Activated naive CD4-positive, alpha-beta T cell treated with anti-CD3 and anti-CD28 coated beads, Interleukin-2, amount 10 ng/mL, durations not matched to agents 7 days and 5 days (primary cell): ENCODE results near the gene SUCLG1.
A peak's percentile ranks its signal among the peaks of the same experiment; 100 is the strongest.

ENCODE experiments used
- CTCF ChIA-PET: fragments of 350-600 bp; sonication (Branson Sonifier 250); formaldehyde crosslinking; loops from one replicate; lab custom pipeline; 2021; ENCODE audit warnings: antibody characterized with exemption; lab: Charles Lee
- DNase-seq: peaks from one replicate; pipeline ENCODE4 v3.0.0-alpha.2; 2020
- H3K27ac Mint-ChIP-seq: one replicate; pipeline ENCODE4 v1.8.0; 2021; ENCODE audit warnings: mild to moderate bottlenecking, moderate library complexity, mixed read lengths
- H3K27me3 Mint-ChIP-seq: one replicate; pipeline ENCODE4 v1.8.0; 2021; ENCODE audit warnings: mild to moderate bottlenecking, mixed read lengths
- H3K36me3 Mint-ChIP-seq: one replicate; pipeline ENCODE4 v1.8.0; 2021; ENCODE audit warnings: mixed read lengths
- H3K4me1 Mint-ChIP-seq: one replicate; pipeline ENCODE4 v1.8.0; 2021; ENCODE audit warnings: mixed read lengths
- H3K4me3 Mint-ChIP-seq: one replicate; pipeline ENCODE4 v1.8.0; 2021; ENCODE audit warnings: mild to moderate bottlenecking, moderate library complexity, mixed read lengths
- H3K9me3 Mint-ChIP-seq: one replicate; pipeline ENCODE4 v1.8.0; 2021; ENCODE audit warnings: mixed read lengths

The SUCLG1 gene

DNA sequence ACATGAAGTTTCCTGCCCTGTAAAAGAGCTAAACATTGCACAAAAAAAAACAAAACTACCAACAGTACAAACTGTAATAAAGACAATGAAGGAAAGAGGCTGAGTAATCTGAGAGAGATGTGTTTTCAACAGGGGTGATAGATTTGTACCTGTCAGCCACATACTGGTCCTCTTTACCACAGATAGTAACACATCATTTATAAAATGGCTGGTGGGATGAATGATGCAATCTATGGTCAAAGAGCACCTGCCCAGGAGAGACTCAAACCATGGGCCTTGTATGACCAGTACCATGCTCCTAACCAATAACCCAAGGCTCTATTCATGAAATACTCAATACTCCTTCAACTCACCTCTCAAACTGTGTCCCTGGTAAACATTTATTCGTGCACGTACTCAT lies 4.5 kb downstream of the SUCLG1 start:
- Mint-ChIP-seq H3K4me3 (no peak overlapping the region), H3K36me3 (peaks cover 10% of the 10 kb centered on the region), H3K27ac (no peak overlapping the region), H3K9me3 (no peaks in the 10 kb centered on the region), H3K27me3 (peaks cover 4% of the 10 kb centered on the region), H3K4me1 (peaks cover 44% of the 10 kb centered on the region)
- DNase-seq, result no peak
- CTCF ChIA-PET, result no interaction called here

DNA sequence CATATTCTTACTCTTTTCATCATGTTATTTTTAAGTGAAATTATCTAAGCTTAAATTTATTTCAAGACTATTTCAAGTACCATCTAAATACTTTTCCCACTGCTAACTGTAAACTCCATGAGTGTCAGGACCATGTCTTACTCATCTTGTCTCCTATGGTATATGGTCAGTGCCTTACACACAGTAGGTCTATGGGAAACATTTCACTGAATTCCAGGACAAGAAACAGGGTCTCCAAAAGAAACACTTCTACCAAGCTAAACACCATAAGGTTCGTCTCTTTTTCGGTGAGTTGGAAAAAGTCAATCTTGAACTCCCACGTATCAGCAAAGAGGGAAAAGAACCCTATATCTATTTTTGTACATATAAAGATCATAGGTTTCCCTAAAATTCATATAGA lies 6.5 kb downstream of the SUCLG1 start:
- H3K27ac Mint-ChIP-seq, result no peak overlapping the region
- no peaks in the 10 kb centered on the region for H3K27me3 Mint-ChIP-seq
- DNase-seq, result no peak
- no peaks in the 10 kb centered on the region for H3K9me3 Mint-ChIP-seq
- CTCF ChIA-PET, result no interaction called here
- no peak overlapping the region for H3K4me3 Mint-ChIP-seq
- peaks cover 13% of the 10 kb centered on the region for H3K36me3 Mint-ChIP-seq
- H3K4me1 Mint-ChIP-seq, result peaks cover 32% of the 10 kb centered on the region

GRCh38 chr2:84451579-84451978 lies 7.5 kb downstream of the SUCLG1 start:
- Mint-ChIP-seq H3K4me3 (no peak overlapping the region), H3K27me3 (no peaks in the 10 kb centered on the region), H3K4me1 (peaks cover 25% of the 10 kb centered on the region), H3K27ac (no peak overlapping the region), H3K9me3 (no peaks in the 10 kb centered on the region), H3K36me3 (peaks cover 17% of the 10 kb centered on the region)
- DNase-seq, result no peak
- CTCF ChIA-PET, result no interaction called here

DNA sequence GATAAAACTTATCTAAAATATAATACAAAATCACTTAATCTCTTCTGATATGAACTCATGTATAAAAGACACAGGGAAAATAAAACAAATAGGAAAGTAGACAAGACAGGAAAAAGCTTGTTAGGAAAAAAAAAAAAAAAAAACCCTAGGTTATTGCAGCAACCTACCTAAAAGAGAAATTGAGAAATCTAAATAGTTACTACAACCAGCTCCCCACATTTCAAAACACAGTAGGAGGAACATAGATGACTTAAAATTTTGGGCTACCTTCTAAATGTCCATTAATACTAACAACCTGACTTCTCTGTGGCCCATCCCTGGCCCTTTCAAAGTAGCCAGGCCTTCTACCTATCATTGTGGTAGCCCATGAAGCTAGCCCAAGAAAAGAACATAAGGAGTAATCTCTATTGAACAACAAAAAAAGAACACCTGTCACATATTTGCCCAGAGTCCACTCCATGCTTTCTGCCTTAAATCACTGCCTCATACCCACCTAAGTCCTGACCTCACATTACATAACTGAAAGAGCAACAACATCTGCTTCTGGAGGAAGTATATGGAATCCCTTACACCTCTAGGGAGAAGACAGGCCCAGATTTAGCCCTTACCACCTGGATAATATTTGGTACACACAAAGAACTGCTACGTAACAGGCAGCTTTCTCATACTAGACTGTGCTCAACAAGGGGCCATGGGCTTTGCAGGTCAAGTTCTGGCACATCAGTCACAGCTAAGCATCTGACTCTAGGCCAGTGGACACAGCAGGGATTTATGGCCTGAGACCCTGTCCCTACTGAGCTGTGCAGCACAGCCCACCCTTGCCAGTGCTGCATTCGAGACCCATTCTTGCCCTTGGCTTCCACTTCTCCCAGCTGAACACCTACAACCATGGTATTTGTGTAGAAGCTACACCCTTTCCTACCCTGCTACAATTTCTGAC lies 8.5 kb downstream of the SUCLG1 start:
- Mint-ChIP-seq H3K4me1 (peaks cover 20% of the 10 kb centered on the region), H3K4me3 (no peak overlapping the region), H3K27me3 (no peaks in the 10 kb centered on the region), H3K9me3 (no peaks in the 10 kb centered on the region), H3K27ac (no peak overlapping the region), H3K36me3 (peaks cover 22% of the 10 kb centered on the region)
- DNase-seq, result no peak
- CTCF ChIA-PET, result no interaction called here

GRCh38 chr2:84449711-84450110 lies 9.4 kb downstream of the SUCLG1 start:
- H3K36me3 Mint-ChIP-seq, result peaks cover 29% of the 10 kb centered on the region
- H3K9me3 Mint-ChIP-seq, result no peaks in the 10 kb centered on the region
- peaks cover 18% of the 10 kb centered on the region for H3K4me1 Mint-ChIP-seq

GRCh38 chr2:84449055-84449454 lies 10.0 kb downstream of the SUCLG1 start:
- no peak overlapping the region for H3K27ac Mint-ChIP-seq
- H3K9me3 Mint-ChIP-seq, result no peaks in the 10 kb centered on the region
- peaks cover 15% of the 10 kb centered on the region for H3K4me1 Mint-ChIP-seq
- H3K36me3 Mint-ChIP-seq, result peaks cover 26% of the 10 kb centered on the region
- CTCF ChIA-PET, result no interaction called here
- no peak for DNase-seq
- no peak overlapping the region for H3K4me3 Mint-ChIP-seq
- no peaks in the 10 kb centered on the region for H3K27me3 Mint-ChIP-seq

More at GRCh38 chr2:84449711-84450110, 9.4 kb downstream of the SUCLG1 start:
- no peak for DNase-seq
- H3K4me3 Mint-ChIP-seq, result no peak overlapping the region
- no peak overlapping the region for H3K27ac Mint-ChIP-seq
- no peaks in the 10 kb centered on the region for H3K27me3 Mint-ChIP-seq
- CTCF ChIA-PET, result no interaction called here

DNA sequence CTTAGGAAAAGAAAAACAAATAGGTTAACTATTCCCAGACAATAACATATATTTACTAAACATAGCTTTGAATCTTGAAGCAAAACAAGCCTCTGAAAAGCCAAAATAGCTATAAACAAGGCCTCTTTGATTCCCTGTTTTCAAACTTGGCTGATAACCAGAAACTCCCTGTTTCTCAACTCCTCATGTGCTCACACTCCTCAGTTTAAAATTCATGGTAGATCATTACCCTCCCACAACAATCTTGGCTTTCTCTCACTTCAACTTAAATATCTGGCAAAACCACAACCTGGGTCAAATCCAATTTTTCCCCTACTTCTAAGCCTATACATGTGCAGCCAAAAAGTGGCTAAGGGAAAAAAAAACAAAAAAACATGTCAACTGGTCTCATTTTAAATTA lies 15.6 kb downstream of the SUCLG1 start:
- DNase-seq, result no peak
- CTCF ChIA-PET, result no interaction called here
- Mint-ChIP-seq H3K27me3 (no peaks in the 10 kb centered on the region), H3K27ac (peak overlapping the region; percentile 33), H3K9me3 (no peaks in the 10 kb centered on the region), H3K4me1 (peaks cover 14% of the 10 kb centered on the region), H3K36me3 (peaks cover 63% of the 10 kb centered on the region), H3K4me3 (no peak overlapping the region)

GRCh38 chr2:84442888-84443287 lies 16.2 kb downstream of the SUCLG1 start:
- H3K27ac Mint-ChIP-seq, result peak overlapping the region; percentile 33
- H3K27me3 Mint-ChIP-seq, result no peaks in the 10 kb centered on the region
- H3K4me3 Mint-ChIP-seq, result no peak overlapping the region
- peaks cover 68% of the 10 kb centered on the region for H3K36me3 Mint-ChIP-seq
- no peak for DNase-seq
- H3K9me3 Mint-ChIP-seq, result no peaks in the 10 kb centered on the region
- peaks cover 15% of the 10 kb centered on the region for H3K4me1 Mint-ChIP-seq
- CTCF ChIA-PET, result no interaction called here

- no peaks in the 10 kb centered on the region for H3K9me3 Mint-ChIP-seq
- H3K36me3 Mint-ChIP-seq, result peaks cover 66% of the 10 kb centered on the region
- DNase-seq, result no peak
- no peak overlapping the region for H3K4me3 Mint-ChIP-seq
- H3K4me1 Mint-ChIP-seq, result peaks cover 12% of the 10 kb centered on the region
- no peaks in the 10 kb centered on the region for H3K27me3 Mint-ChIP-seq
- CTCF ChIA-PET, result no interaction called here
- no peak overlapping the region for H3K27ac Mint-ChIP-seq
These were observed 17.6 kb downstream of the SUCLG1 start for GRCh38 chr2:84441505-84441904.

GRCh38 chr2:84441036-84441435 lies 18.0 kb downstream of the SUCLG1 start:
- H3K27me3 Mint-ChIP-seq, result no peaks in the 10 kb centered on the region
- no peak for DNase-seq
- CTCF ChIA-PET, result no interaction called here
- H3K4me3 Mint-ChIP-seq, result no peak overlapping the region
- H3K27ac Mint-ChIP-seq, result no peak overlapping the region
- no peaks in the 10 kb centered on the region for H3K9me3 Mint-ChIP-seq
- peaks cover 63% of the 10 kb centered on the region for H3K36me3 Mint-ChIP-seq
- peaks cover 12% of the 10 kb centered on the region for H3K4me1 Mint-ChIP-seq

DNA sequence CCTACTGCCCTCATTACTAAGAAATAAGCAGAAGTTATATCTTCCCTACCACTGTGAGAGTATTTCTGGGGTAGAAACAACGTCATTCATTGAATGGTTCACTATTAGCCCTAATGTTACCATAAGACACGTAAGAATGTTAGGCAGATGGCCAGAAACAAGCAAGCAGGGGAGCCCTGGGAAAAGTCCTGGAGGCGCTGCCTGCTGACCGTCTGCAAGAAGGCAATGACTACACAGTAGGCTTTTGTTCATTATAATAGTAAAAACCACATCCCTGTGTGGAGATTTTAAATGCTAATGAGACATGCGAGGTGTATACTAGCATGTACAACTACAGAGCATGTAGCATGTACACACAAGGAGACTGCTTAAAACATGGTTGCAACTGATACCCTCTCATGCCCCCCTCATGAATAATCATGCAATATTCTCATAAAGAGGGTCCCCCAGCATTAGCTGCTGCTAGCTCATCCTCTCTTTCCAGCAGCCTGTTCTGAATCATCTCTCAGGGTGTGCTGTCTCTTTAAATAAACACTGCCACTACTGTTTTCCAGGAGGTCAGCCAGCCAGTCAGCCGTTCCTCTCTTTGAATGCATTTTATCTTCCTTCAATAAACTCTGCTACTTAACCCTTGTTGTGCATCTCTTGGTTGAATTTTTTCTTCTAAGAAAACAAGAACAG lies 23.6 kb downstream of the SUCLG1 start:
- DNase-seq, result no peak
- Mint-ChIP-seq H3K4me3 (no peak overlapping the region), H3K27ac (no peak overlapping the region), H3K36me3 (peaks cover 46% of the 10 kb centered on the region), H3K4me1 (peaks cover 5% of the 10 kb centered on the region), H3K9me3 (no peaks in the 10 kb centered on the region), H3K27me3 (no peaks in the 10 kb centered on the region)
- CTCF ChIA-PET, result no interaction called here

DNA sequence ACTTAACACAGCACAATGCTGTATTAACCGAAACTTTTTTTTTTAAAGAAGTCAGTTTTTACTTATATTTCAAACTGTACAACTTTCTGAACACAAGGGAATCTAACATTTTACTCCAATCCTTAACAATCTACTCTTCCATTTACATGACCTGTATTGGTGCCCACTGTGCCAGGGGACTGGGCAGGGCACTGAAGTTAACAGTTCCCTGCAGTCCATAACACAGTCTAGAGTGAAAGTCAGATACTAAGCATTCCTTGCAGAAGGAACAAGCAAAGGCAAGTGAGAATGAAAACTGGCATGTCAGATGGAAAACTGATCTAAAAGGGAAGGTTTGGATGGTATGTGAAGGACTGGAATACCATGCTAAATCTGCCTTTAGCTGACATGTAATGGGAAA lies 29.8 kb downstream of the SUCLG1 start:
- Mint-ChIP-seq H3K27ac (no peak overlapping the region), H3K4me3 (no peak overlapping the region), H3K36me3 (peaks cover 45% of the 10 kb centered on the region), H3K4me1 (no peaks in the 10 kb centered on the region), H3K9me3 (no peaks in the 10 kb centered on the region), H3K27me3 (no peaks in the 10 kb centered on the region)
- CTCF ChIA-PET, result no interaction called here
- no peak for DNase-seq

DNA sequence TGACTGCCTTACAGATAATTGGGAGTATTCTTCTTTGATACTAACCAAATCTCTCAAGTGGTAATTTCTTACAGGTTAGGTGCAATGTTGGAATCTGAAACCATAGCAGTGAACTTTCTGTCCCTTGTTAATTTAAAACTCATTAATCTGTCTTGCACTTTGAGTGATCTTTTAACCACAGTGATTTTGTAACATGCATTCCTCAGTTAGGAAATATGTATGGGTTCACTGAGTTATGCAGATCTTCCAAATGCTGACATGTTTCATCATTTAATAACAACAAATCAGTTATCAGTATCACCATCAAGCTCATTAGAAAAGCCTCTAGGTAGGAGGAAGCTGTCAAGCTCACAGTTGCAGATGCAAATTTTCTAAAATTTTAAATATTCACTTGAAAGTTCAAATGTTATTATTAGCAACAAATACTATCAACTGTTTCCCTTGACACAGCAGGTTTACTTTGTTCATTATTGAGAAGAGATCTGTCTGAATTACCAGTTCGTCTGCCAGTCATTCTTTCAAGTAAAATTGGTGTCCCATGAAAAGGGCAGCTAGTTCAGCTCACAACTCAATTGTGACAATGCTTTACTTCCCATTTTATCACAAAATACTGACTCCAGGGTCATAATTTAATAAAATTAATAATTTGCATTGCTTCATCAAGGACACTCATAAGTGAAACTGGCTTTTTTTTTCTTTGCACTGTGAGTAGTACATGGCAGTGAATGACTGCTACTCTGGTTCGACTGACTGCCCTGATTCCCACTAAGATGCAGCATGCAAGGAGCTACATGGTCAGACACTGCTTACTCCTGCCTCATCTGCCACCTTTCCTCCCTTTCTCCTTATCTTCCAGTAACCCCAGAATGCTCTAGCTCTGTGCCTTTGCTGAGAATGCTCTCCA lies 31.6 kb downstream of the SUCLG1 start:
- no peak overlapping the region for H3K4me3 Mint-ChIP-seq
- DNase-seq, result no peak
- CTCF ChIA-PET, result interaction anchor here (0.6 to 1.2 kb wide), 2 partner anchors 20 to 112 kb away, joined by 3 read pairs; no protein-coding TSS in a partner anchor
- H3K36me3 Mint-ChIP-seq, result peaks cover 50% of the 10 kb centered on the region
- no peaks in the 10 kb centered on the region for H3K4me1 Mint-ChIP-seq
- H3K27me3 Mint-ChIP-seq, result no peaks in the 10 kb centered on the region
- no peak overlapping the region for H3K27ac Mint-ChIP-seq
- H3K9me3 Mint-ChIP-seq, result no peaks in the 10 kb centered on the region

- H3K9me3 Mint-ChIP-seq, result no peaks in the 10 kb centered on the region
- H3K4me3 Mint-ChIP-seq, result no peak overlapping the region
- H3K27ac Mint-ChIP-seq, result no peak overlapping the region
- H3K4me1 Mint-ChIP-seq, result no peaks in the 10 kb centered on the region
- H3K27me3 Mint-ChIP-seq, result no peaks in the 10 kb centered on the region
- DNase-seq, result no peak
- peaks cover 45% of the 10 kb centered on the region for H3K36me3 Mint-ChIP-seq
- CTCF ChIA-PET, result interaction anchor here (0.8 to 1.1 kb wide), 3 partner anchors 32 to 403 kb away, joined by 3 read pairs; no protein-coding TSS in a partner anchor
These were observed 33.8 kb downstream of the SUCLG1 start for GRCh38 chr2:84425310-84425709.
